K562 (cell line): ENCODE measurements around the gene MYO18B. TPM values are rescaled to one million over a fixed set of nuclear protein-coding genes. Genes with fewer than 3 reads are reported as not detected.

Source experiments
- ATAC-seq: fragments of 200-7000 bp; cut with Tn5 transposase; 3 replicates; pipeline ENCODE4 v1.9.1; 2020; ENCODE audit warnings: moderate library complexity
- BruUV-seq: library from RNA; stranded (reverse); fragments of 400-500 nt; replicated peaks from 2 replicates; lab custom pipeline; 2021; lab: Mats Ljungman, UMichigan
- CTCF ChIA-PET: fragments of 300-600 bp; formaldehyde crosslinking; extraction: SDS; loops from one replicate; lab custom pipeline; 2021; ENCODE audit warnings: low intra/inter-chr PET ratio; lab: Yijun Ruan, JAX
- POLR2A ChIA-PET: fragments of 300-600, 350-650 bp; sonication (Branson Sonifier 250); formaldehyde crosslinking; extraction: SDS; loops from one replicate; lab custom pipeline; 2021; ENCODE audit warnings: antibody characterized with exemption, inconsistent platforms; lab: Yijun Ruan, JAX
- DNase-seq, 4 experiments: peaks; one replicate each; pipeline versions ENCODE4 v3.0.0 to v3.0.0-alpha.2; 2011 to 2018; ENCODE audit warnings: low spot score in 3 of 4, mixed read lengths in 3 of 4; ENCODE audit errors: extremely low read depth in 1 of 4
- FAIRE-seq: peaks from 2 replicates; lab custom pipeline; 2011; peaks lifted over from hg19 to GRCh38; lab: Jason Lieb, UNC
- H2AFZ ChIP-seq: 2 replicates; pipeline ENCODE4 v1.6.0; 2011; ENCODE audit warnings: low read depth, low read length, control low read depth, inconsistent platforms
- H3K27ac ChIP-seq: fragments of 200-600 bp; 3 replicates; pipeline ENCODE4 v1.8.0; 2011; ENCODE audit warnings: low read depth, mild to moderate bottlenecking, control low read depth, inconsistent platforms, low read length, moderate library complexity, mixed read lengths; ENCODE audit errors: extremely low read depth
- H3K27me3 ChIP-seq, 2 experiments: fragments of 300-600 bp in 1 of 2; 2 replicates in 1 of 2; 3 replicates in 1 of 2; pipeline versions ENCODE4 v1.6.0 to v1.8.0; 2011; ENCODE audit warnings: inconsistent platforms in 2 of 2, low read length in 2 of 2, mild to moderate bottlenecking in 1 of 2, mixed read lengths in 1 of 2, moderate library complexity in 1 of 2; ENCODE audit not compliant: control insufficient read depth in 2 of 2, insufficient read depth in 2 of 2
- H3K36me3 ChIP-seq: fragments of 300-600 bp; 3 replicates; pipeline ENCODE4 v1.8.0; 2011; ENCODE audit warnings: mild to moderate bottlenecking, low read length, inconsistent platforms; ENCODE audit not compliant: control insufficient read depth, insufficient read depth
- H3K4me1 ChIP-seq, 2 experiments: fragments of 200-600 bp in 1 of 2; replicated peaks in 1 of 2; 2 replicates in 1 of 2; 3 replicates in 1 of 2; pipeline versions ENCODE4 v1.5.1 to v1.8.0; 2011; ENCODE audit warnings: inconsistent platforms in 2 of 2, low read length in 2 of 2, mild to moderate bottlenecking in 1 of 2, mixed read lengths in 1 of 2, moderate library complexity in 1 of 2; ENCODE audit not compliant: control insufficient read depth in 2 of 2, insufficient read depth in 2 of 2
- H3K4me2 ChIP-seq: 2 replicates; pipeline ENCODE4 v1.6.1; 2011; ENCODE audit warnings: low read length, control low read depth, inconsistent platforms, mixed read lengths; ENCODE audit not compliant: insufficient read depth
- H3K4me3 ChIP-seq: fragments of 200-600 bp; sonication (generic), shearing (Covaris generic); 2 replicates; pipeline ENCODE4 v1.5.1; 2016; ENCODE audit warnings: control low read depth, inconsistent platforms
- H3K79me2 ChIP-seq: fragments of 200-600 bp; 3 replicates; pipeline ENCODE4 v1.8.0; 2011; ENCODE audit warnings: low read length, inconsistent platforms; ENCODE audit not compliant: control insufficient read depth, insufficient read depth
- H3K9ac ChIP-seq, 2 experiments: 2 replicates each; pipeline versions ENCODE4 v1.6.0 to v1.6.1; 2011; ENCODE audit warnings: low read depth in 2 of 2, low read length in 2 of 2, control low read depth in 1 of 2, inconsistent platforms in 1 of 2, mild to moderate bottlenecking in 1 of 2, mixed read lengths in 1 of 2; ENCODE audit not compliant: insufficient read depth in 1 of 2
- H3K9me1 ChIP-seq: one replicate; pipeline ENCODE4 v1.6.0; 2011; ENCODE audit warnings: inconsistent platforms, mild to moderate bottlenecking, low read length, moderate library complexity; ENCODE audit not compliant: control insufficient read depth, insufficient read depth
- H3K9me3 ChIP-seq: replicated peaks from 2 replicates; pipeline ENCODE4 v1.5.1; 2011; ENCODE audit warnings: low read depth, low read length, inconsistent platforms; ENCODE audit not compliant: control insufficient read depth, insufficient read depth
- H4K20me1 ChIP-seq: replicated peaks from 2 replicates; pipeline ENCODE4 v1.6.1; 2011; ENCODE audit warnings: low read length, inconsistent platforms, mixed read lengths; ENCODE audit not compliant: control insufficient read depth, insufficient read depth
- ATF7 ChIP-seq: fragments of 450-650 bp; IDR thresholded peaks from 2 replicates; pipeline ENCODE4 v1.7.1; 2014; ENCODE audit warnings: mild to moderate bottlenecking, moderate library complexity
- FOS ChIP-seq: IDR thresholded peaks from 3 replicates; pipeline ENCODE4 v1.6.1; 2011; ENCODE audit not compliant: insufficient read length; ENCODE audit errors: extremely low read depth
- JUND ChIP-seq, 2 experiments: IDR thresholded peaks; 2 replicates in 1 of 2; 3 replicates in 1 of 2; pipeline ENCODE4 v1.6.1; 2011; ENCODE audit warnings: borderline replicate concordance in 2 of 2, low read depth in 2 of 2, low read length in 2 of 2, improper control_type of control experiment in 1 of 2, missing biosample characterization in 1 of 2, missing genetic modification characterization in 1 of 2, missing genetic modification reagents in 1 of 2
- NFYB ChIP-seq: IDR thresholded peaks from 2 replicates; pipeline ENCODE4 v1.6.1; 2011; ENCODE audit warnings: mild to moderate bottlenecking, moderate library complexity; ENCODE audit not compliant: insufficient read length; ENCODE audit errors: extremely low read depth
- ZNF75A ChIP-seq: fragments of 450-650 bp; formaldehyde crosslinking; IDR thresholded peaks from 2 replicates; pipeline ENCODE4 v1.4.0; 2020; ENCODE audit warnings: mild to moderate bottlenecking
- WGBS: fragments of 100-300 bp; shearing (Covaris generic); methylation state at CpG from one replicate; pipeline ENCODE4 v1.1.6; 2016; ENCODE audit warnings: low coverage, mixed read lengths; ENCODE audit not compliant: insufficient coverage; ENCODE audit errors: missing lambda C conversion rate; 5-methylcytosine and 5-hydroxymethylcytosine counted together
- in situ Hi-C: fragments of 300-500 bp; cut with MboI; formaldehyde crosslinking; loops from 4 replicates; pipeline ENCODE4 v1.15.0; 2018; ENCODE audit warnings: inconsistent platforms, mixed read lengths
- intact Hi-C: fragments of 100-400 bp; cut with micrococcal nuclease; formaldehyde crosslinking; loops from 2 replicates; pipeline ENCODE4 v1.14.2; 2022
- polyA plus RNA-seq, 8 experiments: library from polyadenylated mRNA; depleted of rRNA in 4 of 8; stranded (reverse) in 5 of 8; unstranded in 3 of 8; fragments of >200 nt; fragmentation: Nextera tagmentation in 2 of 8; fragmentation: Illumina TruSeq in 1 of 8; extraction: Ambion mirVana in 2 of 8; extraction: Trizol in 1 of 8; gene quantifications; 2 replicates each; pipeline versions ENCODE4 v1.2.1 to v1.2.3, GENCODE V29; 2011 to 2014; ENCODE audit warnings: inconsistent platforms in 1 of 8, missing spikeins in 1 of 8
- total RNA-seq, 7 experiments: library from RNA; depleted of rRNA in 6 of 7; stranded (reverse); fragments of >200 nt in 6 of 7; fragmentation: Illumina TruSeq in 2 of 7; extraction: Trizol in 2 of 7; gene quantifications; 2 replicates each; pipeline versions ENCODE4 v1.2.1 to v1.2.3, GENCODE V29; 2011 to 2021; ENCODE audit warnings: low replicate concordance in 1 of 7
- TF ChIP-seq, protein P1 (sequence below), 2 experiments: IDR thresholded peaks; 2 replicates each; pipeline ENCODE4 v1.6.1; 2012; ENCODE audit warnings: improper control_type of control experiment in 2 of 2, low read depth in 2 of 2, low read length in 2 of 2, borderline replicate concordance in 1 of 2
- TF ChIP-seq, protein P2 (sequence below): fragments of 450-650 bp; IDR thresholded peaks from 2 replicates; pipeline ENCODE4 v1.6.1; 2016

MYO18B gene
- total and polyA plus RNA-seq, 9 of the 15 experiments (the other 6 are each of a cell fraction or from before 2014, with no cell fraction given), result 0.06 to 7.0 (median 4.3) TPM

DNA sequence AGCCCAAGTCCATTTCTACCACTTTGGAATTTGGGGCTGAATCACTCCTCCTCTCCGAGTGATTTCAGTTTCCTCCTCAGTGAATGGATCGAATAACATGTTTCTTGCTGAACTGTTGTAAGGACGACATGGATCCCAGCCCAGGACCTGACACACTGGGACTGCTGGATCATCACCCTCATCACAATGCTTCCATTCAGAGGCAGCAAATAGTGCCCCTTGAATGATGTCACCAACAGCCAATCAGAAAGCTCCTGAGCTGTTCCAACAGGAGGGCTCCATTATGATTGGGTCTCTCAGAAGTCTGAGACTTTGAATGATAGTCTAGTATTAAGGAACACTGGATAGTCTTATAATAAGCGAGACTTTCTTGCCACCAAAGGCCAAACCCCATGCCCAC is 158.9 kb downstream of the MYO18B start:
- WGBS, result 82% methylated on average over 4 of the region's 4 CpGs
- TF ChIP-seq NFYB, result peak; percentile 14
- peak; percentile 2 for TF ChIP-seq FOS
- TF ChIP-seq, protein P1, sequence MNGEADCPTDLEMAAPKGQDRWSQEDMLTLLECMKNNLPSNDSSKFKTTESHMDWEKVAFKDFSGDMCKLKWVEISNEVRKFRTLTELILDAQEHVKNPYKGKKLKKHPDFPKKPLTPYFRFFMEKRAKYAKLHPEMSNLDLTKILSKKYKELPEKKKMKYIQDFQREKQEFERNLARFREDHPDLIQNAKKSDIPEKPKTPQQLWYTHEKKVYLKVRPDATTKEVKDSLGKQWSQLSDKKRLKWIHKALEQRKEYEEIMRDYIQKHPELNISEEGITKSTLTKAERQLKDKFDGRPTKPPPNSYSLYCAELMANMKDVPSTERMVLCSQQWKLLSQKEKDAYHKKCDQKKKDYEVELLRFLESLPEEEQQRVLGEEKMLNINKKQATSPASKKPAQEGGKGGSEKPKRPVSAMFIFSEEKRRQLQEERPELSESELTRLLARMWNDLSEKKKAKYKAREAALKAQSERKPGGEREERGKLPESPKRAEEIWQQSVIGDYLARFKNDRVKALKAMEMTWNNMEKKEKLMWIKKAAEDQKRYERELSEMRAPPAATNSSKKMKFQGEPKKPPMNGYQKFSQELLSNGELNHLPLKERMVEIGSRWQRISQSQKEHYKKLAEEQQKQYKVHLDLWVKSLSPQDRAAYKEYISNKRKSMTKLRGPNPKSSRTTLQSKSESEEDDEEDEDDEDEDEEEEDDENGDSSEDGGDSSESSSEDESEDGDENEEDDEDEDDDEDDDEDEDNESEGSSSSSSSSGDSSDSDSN (IDR thresholded peaks at IDR 0.05; ENCODE audit: borderline replicate concordance in 1 of 2, low read depth in 2 of 2, low read length in 2 of 2), result no peak
- peak; percentile 61; the same call in 1 of the 2 replicates for TF ChIP-seq ATF7
- no peak for TF ChIP-seq JUND (IDR thresholded peaks at IDR 0.05; ENCODE audit: borderline replicate concordance, low read depth, low read length)
- TF ChIP-seq JUND (tag; IDR thresholded peaks at IDR 0.05; ENCODE audit: borderline replicate concordance, low read depth, low read length), result no peak
- TF ChIP-seq ZNF75A (CRISPR knock-in tag), result no peak
- TF ChIP-seq, protein P2, sequence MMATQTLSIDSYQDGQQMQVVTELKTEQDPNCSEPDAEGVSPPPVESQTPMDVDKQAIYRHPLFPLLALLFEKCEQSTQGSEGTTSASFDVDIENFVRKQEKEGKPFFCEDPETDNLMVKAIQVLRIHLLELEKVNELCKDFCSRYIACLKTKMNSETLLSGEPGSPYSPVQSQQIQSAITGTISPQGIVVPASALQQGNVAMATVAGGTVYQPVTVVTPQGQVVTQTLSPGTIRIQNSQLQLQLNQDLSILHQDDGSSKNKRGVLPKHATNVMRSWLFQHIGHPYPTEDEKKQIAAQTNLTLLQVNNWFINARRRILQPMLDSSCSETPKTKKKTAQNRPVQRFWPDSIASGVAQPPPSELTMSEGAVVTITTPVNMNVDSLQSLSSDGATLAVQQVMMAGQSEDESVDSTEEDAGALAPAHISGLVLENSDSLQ, result peak; percentile 82
- TF ChIP-seq, all 486 proteins: peak for 4
- ChIA-PET POLR2A (no interaction called here), CTCF (no interaction called here)
- no peaks in the 10 kb centered on the region for H3K79me2 ChIP-seq
- no peak overlapping the region for H3K4me3 ChIP-seq
- no peaks in the 10 kb centered on the region for H3K9me3 ChIP-seq
- intact Hi-C loops, result no loop called here
- no peaks in the 10 kb centered on the region for H4K20me1 ChIP-seq
- ATAC-seq, result no peak
- no peaks in the 10 kb centered on the region for H3K27me3 ChIP-seq
- H2AFZ ChIP-seq, result no peak overlapping the region
- no TSS peak for BruUV-seq
- FAIRE-seq, result no peak
- peak; percentile 14 to 42 (median 25) for DNase-seq
- no peak overlapping the region for H3K9ac ChIP-seq
- no peaks in the 10 kb centered on the region for H3K9me1 ChIP-seq
- in situ Hi-C loops, result no loop called here
- H3K4me1 ChIP-seq, result no peaks in the 10 kb centered on the region
- no peak overlapping the region for H3K27ac ChIP-seq
- H3K4me2 ChIP-seq, result no peak overlapping the region
- peaks cover 45% of the 10 kb centered on the region; the same call in 2 of the 3 replicates for H3K36me3 ChIP-seq
